ENCODE measurements around the gene CLPSL2. TPM values are rescaled to one million over a fixed set of nuclear protein-coding genes. Genes with fewer than 3 reads are reported as not detected.

Gene CLPSL2
- total RNA-seq, 1 donor from 2014 or later = not detected

GRCh38 chr6:35786272-35786671 lies 9.9 kb downstream of the CLPSL2 start:
- intact Hi-C loops (cut with micrococcal nuclease) = no loop called here

GRCh38 chr6:35786810-35787209 lies 10.4 kb downstream of the CLPSL2 start:
- intact Hi-C loops (cut with micrococcal nuclease) = no loop called here

GRCh38 chr6:35787266-35788218 lies 11.1 kb downstream of the CLPSL2 start:
- intact Hi-C loops (cut with micrococcal nuclease) = no loop called here

- intact Hi-C loops (cut with micrococcal nuclease) = no loop called here
Measured at GRCh38 chr6:35788423-35788982, 12.1 kb downstream of the CLPSL2 start.

GRCh38 chr6:35790683-35791082 lies 14.3 kb downstream of the CLPSL2 start:
- intact Hi-C loops (cut with micrococcal nuclease) = no loop called here

- intact Hi-C loops (cut with micrococcal nuclease) = no loop called here
Measured at GRCh38 chr6:35794536-35795452, 18.4 kb downstream of the CLPSL2 start.

- intact Hi-C loops (cut with micrococcal nuclease) = no loop called here
Measured at GRCh38 chr6:35795453-35796071, 19.2 kb downstream of the CLPSL2 start.

GRCh38 chr6:35796236-35796635 lies 19.8 kb downstream of the CLPSL2 start:
- intact Hi-C loops (cut with micrococcal nuclease) = no loop called here

GRCh38 chr6:35797837-35798526 lies 21.6 kb downstream of the CLPSL2 start:
- intact Hi-C loops (cut with micrococcal nuclease) = no loop called here

- intact Hi-C loops (cut with micrococcal nuclease) = no loop called here
Measured at GRCh38 chr6:35798706-35799105, 22.3 kb downstream of the CLPSL2 start.

GRCh38 chr6:35801148-35801547 lies 24.8 kb downstream of the CLPSL2 start:
- intact Hi-C loops (cut with micrococcal nuclease) = no loop called here

- intact Hi-C loops (cut with micrococcal nuclease) = no loop called here
Measured at GRCh38 chr6:35804996-35805736, 28.8 kb downstream of the CLPSL2 start, which contains the start of gene LHFPL5. TSS of gene LHFPL5 (plus strand) at chr6:35805352. CDS start at chr6:35805671, 319 bp downstream.

GRCh38 chr6:35808688-35809087 lies 32.3 kb downstream of the CLPSL2 start:
- intact Hi-C loops (cut with micrococcal nuclease) = no loop called here

- intact Hi-C loops (cut with micrococcal nuclease) = no loop called here
Measured at GRCh38 chr6:35809809-35810208, 33.4 kb downstream of the CLPSL2 start.

- intact Hi-C loops (cut with micrococcal nuclease) = no loop called here
Measured at GRCh38 chr6:35810971-35811698, 34.7 kb downstream of the CLPSL2 start.

- intact Hi-C loops (cut with micrococcal nuclease) = no loop called here
Measured at GRCh38 chr6:35811699-35811995, 35.2 kb downstream of the CLPSL2 start.

- intact Hi-C loops (cut with micrococcal nuclease) = no loop called here
Measured at GRCh38 chr6:35817515-35817914, 41.1 kb downstream of the CLPSL2 start.

GRCh38 chr6:35823601-35824000 lies 47.2 kb downstream of the CLPSL2 start:
- intact Hi-C loops (cut with micrococcal nuclease) = no loop called here

- intact Hi-C loops (cut with micrococcal nuclease) = no loop called here
Measured at GRCh38 chr6:35824552-35825192, 48.3 kb downstream of the CLPSL2 start.

All from T-helper 1 cell treated with Interleukin-12 subunit alpha and Interleukin-12 subunit beta and Interleukin-4 antibody, amounts not matched to agents 30 ng/mL and 1 ng/mL, for 36 hours (primary cell).